GM19372 (cell line): ENCODE data around the gene RTN4R.
"Not testable (repeated sequence)": the region's sequence is repeated elsewhere in the genome, so short reads cannot be mapped to it uniquely, and the experiment has no call there.

Source experiments
- ATAC-seq: cut with Tn5 transposase; IDR thresholded peaks from one replicate; pipeline ENCODE4 v1.9.1; 2021; ENCODE audit warnings: mild to moderate bottlenecking, low read depth, moderate library complexity; ENCODE audit not compliant: unreplicated experiment

Gene RTN4R

DNA sequence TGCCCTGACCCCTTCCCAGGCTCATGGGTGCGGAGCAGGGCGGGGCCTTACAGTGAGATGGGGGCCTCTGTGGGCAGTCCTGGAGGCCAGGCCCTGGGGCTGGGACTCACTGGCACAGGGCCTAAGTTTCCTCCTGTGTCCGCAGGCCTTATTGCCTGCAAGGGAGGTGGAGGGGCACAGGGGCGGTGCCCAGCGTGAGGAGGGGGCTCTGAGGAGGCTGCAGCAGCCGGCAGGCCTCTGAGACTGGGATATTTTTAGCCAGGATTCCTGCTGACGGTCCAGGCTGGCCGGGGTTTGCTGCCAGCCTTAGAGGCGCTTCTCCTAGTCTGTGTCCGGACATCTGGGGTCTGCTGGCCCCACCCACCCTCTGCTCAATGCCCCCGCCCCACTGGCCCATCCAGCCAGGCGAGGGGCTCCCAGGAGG, 5.7 kb upstream of the RTN4R start:
- no peak for ATAC-seq

DNA sequence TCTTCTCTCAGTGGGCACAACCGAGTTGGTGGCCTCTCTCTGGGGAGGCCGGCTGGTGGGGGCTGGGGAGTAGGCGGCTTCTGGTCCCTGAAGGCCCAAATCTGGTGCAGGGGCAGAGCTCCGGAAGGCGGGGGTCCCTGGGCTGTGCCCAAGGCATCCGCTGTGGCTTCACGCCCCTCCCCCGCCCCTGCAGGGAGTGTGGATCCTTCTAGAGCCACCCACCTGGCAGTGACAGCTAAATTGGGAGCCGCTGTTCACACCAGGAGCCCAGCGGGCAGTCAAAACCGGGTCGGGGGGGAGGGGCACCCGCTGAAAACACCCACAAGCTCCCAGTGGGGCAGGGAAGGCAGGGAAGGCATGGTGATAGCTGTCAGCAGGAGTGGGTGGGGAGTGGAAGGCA, 4.6 kb upstream of the RTN4R start:
- ATAC-seq = no peak

DNA sequence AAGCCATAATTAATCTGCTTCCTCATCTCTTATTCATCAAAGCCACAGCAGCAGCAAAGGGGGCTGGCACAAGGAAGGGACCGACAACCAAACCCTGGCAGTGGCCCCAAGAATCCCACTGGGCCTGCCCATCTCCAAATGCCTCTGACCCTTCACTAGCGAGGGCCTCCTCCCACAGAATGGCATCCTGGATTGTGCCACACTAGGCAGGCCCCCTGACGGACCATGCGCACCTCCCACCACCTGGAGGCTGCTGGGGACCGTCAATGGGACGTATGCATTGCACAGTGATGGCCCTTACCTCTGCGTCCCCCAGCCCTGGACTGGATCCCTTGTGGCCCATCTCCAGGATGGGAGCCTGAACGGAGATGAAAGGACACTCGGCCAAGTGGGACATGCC, 4.1 kb upstream of the RTN4R start:
- no peak for ATAC-seq

DNA sequence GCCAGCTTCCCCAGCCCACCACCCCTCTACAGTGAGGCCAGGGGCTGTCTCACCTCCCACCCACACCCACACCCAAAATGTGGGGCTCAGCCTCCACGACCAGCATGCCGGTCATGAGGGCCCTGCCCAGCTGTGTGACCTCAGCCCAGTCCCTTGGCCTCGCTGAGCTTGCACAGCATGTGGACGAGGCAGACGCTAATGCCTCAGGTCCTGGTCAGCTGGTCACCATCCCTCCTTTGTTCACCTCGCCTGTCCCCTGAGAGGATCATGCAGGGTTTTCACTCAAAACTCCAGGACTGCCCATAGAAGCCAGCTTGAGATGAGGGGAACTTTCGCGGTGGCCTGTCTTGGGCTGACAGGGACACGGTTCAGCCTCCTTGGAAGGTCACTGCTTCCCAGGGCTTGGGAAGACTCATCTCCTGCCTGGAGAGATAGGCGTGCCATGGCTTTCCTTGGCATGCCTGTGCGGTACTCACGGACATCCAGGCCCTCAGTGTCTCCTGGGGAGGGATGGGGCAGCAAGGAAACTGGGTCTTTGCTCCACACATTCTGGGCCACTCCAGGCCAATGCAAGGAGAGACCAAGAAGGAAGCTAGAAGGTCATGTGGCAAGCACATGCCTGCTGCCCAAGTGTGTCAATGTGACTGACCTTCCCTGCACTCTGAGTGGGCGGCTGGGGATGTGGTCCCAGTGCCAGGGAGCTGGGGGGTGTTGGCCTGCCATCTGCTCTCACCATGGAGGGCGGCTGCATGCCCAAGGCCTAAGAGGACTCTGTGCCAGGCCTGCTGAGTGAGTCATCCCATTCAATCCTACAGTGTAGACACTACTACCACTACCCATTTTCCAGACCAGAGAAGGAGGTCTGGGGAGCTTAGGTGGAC, 3.2 kb upstream of the RTN4R start:
- no peak for ATAC-seq

DNA sequence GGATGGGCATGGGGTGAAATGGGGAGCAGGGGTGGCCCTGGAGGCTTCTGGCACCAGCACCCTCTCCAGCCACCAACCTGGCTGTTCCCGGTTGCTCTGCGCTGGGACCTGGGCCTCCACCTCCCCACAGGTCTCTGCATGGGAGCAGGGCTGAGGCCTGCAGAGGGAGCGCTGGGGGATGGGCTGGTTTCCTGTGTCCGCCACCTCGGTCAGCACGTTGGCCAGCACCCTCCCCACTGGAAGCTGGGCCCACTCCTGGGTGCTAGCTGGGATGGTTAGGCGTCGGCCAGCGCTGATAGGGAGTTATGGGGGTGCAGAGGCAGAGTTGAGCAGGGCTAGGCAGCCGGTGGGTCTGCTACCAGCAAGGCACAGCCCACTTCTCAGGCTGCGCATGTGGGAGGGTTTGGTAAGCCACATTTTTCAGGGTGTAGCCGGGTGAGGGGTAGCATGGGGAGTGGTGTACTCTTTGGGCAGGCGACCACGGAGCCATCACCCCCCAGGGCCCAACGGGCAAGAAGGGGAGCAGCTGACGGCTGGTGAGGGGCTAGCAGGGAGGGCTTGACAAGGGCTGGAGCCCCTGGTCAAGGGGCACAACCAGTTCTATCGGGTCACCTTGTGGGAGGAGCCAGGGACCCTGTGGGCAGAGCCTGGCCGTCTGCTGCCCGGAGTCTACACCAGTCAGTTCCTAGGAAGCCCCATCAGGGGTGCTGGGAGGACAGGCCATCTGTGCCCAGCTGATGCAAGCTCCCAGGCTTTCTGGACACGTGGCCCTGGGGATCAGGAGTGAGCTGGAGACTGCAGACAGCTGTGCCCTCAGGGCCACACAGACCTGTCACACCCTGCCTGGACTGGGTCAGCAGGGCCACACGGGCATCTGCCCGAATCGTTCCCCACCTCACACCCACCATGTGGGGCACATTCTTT, 2.3 kb upstream of the RTN4R start:
- ATAC-seq = not testable (repeated sequence)

DNA sequence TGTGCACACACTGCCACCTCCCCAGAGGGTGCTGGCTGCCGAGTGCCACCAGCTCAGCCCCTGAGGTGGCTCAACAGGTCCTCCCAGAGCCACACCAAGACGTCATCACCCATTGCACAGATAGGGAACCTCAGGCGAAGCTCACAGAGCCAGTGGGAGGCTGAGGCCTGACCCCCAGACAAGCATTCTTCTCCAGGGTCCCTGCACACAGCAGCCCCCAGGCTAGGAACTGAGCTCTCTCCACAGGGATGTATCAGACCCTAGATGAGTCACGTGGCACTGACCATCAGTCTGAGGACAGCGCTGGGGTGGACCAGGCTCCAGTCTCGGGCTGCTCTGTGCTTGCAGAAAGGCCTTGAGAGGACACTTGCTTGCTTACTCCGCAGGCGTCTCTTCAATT, 1.6 kb upstream of the RTN4R start:
- ATAC-seq = not testable (repeated sequence)

DNA sequence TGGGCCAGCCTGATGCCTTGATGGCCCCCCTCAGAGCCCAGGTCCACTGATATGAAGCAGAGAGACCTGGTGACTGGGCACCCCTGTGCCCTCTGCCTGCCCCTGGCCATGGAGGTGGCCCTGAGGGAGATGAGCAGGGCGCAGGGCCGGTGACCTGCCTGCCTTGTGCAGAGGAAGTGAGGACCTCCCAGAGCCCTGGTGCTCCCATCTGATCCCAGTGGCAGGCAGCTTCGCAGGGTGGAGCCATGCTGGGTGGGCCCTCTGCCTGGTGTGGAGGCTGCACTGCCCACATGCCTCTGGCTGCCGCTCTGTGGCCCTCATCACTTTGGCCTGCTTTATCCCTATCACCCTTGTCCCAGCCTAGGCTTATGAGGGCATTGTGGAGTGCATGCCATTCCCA, 1.1 kb upstream of the RTN4R start:
- ATAC-seq = not testable (repeated sequence)

DNA sequence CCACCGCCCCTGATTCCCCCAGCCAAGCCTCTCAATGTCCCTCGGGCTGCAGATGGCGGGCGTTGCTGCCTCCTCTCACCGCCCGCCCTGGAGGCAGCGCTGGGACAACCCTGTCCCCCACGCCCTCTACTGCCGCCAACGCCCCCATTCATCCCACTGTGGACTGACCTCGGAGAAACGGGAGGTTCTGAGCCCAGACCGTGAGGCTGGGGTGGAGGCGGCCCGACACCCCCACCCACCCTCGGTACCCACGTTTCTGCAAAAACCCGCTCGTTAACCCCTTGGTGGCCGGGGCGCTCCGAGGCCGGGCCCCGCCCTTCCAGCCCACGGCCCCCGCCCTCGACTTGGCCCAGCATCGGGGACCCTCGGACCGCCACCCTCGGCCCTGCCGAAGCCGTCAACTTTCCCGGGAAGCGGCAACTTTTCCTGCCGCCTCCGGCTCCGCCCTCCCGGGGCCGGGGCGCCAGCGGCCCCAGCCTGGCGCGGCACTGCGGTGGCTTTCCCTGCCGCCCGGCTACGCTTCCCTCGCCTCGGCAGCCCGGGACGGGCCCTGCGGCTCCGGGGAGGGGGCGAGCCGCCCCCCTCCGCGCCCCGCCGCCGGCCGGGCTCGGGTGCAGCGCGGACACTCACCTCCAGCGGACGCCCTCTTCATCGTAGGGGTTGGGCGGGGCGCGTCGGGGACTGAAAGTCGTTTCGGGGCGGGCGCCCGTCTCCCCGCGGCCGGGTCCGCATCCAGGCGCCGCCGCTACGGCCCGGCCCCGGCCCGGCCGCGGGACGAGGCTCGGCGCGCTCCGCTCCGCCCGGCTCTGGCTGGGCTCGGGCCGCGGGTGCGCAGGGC, 458 bp downstream of the RTN4R start:
- no peak for ATAC-seq

DNA sequence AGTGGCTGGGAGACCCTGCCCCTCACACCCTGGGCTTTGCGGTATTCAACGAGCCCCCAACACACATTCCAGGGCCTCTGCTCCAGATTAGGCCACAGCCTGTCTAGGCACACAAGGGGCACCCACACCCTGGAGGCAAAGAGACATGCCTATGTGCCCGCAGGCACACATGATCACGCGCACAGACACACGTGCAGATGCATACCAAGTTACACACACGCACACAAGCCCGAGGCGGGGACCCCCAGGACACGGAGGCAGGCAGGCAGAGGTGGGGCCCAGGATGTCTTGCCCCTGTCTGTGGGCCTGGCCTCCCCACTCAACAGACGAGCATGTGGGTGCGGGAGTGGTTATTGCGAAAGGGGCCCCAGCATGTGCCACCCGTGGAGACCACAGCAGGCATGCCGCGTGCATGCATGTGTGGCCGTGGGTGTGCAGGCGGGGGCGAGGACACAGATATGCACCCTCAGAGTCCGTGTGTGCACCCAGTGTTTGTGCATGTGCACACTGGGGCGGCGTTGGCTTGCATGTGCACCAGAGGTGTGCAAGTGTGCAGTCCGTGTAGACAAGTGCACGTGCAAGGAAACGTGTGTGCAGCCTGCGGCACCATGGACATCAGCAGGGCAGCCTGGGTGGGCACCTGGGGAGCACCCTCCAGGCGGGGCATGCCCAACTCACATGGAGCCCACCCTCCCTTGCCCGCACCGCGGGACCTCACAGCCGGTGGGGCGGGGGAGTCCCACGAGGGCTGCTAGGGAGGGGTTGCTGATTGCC, 1.3 kb downstream of the RTN4R start:
- ATAC-seq = not testable (repeated sequence)

DNA sequence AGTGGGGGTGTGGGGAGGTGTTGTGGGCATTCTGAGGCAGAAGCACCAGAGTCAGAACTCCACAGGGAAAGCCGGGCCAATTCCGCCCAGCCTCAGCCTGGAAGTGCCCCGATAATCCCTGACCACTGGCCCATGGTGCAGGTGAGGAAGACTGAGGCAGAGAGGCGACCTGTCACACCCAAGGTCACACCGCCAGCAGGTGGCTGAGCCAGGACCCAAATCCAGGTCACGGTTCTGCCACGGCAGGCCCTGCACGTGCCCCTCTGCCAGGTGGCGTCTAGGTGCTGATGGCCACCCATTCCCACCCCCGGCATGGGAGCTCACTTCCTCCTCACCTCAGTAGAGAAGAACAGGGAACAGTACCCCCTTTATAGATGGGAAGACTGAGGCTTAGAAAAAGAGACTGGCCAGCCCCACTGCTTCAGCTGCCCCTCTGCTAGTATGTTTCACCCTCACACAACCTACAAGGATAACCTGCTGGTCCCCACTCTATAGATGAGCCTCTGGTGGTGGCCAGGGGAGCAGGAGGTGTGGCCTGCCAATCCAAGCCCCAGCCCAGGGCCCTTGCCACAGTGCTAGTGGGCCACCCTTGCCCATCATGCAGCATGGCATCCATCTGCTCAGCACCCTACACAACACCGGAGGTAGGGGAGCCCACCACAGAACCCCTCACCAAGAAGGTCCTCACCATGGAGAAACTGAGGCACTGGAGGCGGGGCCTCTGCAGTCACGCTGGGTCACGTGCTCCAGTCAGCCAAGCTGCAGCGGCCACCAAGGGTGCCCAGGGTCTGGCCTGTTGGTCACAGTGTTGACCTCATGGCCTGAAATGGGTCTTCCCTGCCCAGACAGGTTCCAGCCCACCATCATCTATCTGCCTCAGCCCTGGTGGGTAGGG, 2.1 kb downstream of the RTN4R start:
- ATAC-seq = not testable (repeated sequence)

DNA sequence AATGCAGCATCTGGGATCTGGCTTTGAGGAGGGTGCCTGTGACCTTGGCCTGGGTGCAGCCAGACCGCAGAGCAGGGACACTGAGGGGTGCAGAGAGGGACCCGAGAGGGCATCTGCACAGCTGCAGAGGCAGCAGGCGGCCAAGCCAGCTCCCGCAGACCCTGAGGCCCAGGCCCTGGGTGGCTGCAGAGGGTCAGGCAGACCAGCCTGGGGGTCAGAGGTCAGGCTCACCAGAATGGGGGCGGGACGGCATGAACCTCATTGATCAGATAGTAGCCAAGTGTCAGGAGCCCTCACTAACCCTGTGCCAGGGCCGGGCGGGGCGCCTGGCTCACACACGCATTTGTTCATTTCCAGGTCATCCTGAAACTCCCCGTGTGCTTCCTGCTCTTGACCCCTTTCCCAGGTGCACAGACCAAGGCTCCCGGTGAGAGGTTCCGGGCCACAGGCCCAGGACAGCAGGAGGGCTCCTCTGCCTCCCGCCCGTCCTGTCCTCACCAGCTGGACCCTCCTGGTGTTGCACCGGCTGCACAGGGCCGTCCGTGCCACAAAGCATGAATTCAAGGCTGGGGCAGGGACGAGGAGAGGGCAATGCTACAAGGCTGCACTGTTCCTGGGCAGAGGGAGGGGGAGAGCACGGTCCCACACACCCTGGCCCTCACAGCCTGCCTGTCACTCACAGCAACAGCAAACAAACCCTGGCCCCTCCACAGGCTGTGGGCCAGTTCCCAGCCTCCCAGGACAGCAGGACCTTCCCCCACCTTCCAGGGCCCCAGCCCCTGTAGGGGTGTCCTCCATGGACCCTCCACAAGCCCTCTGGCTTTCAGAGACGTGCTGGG, 3.3 kb downstream of the RTN4R start:
- ATAC-seq = no peak

DNA sequence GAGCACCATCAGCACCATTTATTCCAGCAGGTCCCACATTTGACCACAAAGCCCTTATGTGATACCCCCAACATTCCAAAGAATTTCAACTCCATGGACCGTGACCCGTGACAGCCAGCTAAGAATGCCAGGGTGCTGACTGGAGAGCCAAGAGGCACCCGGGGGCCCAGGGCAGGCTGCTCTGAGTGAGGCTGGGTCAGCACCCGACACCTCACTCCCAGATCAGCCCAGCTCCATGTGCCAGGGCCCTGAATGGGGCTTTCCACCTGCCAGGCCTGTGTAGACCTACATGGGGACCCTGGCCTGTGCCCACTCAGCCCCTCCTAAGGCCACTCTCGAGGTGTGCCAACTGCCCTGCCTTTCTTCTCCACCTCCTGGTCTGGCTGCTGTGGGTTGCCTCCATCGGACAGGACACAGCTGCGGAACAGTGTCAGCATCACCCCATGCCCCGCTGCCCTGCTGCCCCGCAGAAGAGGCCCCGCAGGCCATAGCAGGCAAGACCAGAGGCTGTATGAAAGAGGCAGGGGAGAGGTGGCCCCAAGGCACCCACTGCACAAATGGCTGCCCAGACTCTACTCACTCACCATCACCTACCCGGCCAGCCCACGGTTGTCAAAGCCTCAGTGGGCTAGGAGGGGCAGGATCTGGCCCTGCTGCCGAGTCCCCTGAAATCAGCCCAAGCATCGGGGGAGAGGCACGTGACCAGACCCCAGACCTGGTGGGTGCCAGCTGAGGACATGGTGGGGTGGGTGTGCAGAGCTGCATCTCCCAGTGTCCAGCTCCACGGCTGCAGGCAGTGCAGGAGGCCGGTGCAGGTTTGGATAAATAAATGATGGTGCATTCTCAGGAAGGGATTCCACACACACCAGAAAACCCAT, 4.5 kb downstream of the RTN4R start:
- not testable (repeated sequence) for ATAC-seq

DNA sequence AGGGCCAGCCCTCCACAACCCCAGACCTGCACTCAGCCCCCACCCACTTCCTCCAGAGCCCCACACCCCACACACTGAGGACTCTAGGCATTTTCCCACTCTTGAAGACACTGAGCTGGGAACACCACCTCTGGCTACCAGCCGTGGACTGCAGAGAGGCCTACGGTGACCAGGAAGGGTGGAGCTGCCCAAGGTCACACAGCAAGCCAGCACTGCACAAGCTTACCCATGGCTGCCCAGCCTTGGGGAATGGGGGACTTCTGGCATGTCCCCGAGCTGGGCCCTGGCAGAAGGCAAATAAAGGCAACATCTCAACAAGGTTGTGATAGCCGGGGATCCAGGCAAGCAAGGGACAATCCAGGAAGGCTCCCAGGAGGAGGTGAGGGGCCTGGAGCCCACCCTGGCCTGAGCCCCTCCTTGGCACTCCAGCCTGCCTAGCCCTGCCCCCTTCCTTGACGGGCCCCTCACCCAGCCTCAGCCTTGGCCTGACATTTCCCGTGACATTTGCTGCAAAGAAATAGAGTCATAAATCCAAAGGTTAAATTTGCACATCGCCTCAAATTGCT, 5.5 kb downstream of the RTN4R start:
- ATAC-seq = no peak

DNA sequence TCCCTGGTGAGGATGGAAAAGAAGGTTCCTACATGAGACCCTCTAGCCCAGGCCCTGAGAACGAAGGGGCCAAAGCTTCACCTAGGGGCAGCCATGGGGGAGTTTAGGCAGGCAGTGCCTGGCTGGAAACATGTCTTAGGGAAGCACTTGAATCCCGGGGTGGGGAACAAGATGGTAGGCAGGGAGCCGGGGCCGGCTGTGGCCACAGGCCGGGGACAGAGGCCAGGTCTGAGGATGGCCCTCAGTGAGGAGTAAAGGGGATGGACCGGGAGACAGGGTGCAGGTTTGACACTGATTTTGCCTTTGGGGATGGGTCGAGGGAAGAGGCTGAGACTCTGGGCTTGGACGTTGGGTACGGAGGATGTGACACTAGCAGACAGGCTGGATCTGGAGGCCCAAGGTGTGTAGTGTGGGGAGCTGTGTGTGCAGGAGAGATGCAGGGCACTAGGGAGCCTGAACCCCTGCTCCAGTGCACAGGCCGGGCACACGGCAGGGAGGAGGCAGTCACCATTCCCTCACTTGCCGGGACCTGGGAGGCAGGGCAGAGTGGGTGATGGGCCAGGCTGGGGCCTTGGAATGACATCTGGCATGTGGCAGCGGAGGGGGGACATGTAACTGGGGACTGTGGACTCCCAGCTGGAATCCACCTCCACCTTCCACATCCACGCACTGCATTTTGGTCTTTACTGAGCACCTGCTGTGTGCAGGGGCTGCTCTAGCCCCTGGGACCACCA, 6.1 kb downstream of the RTN4R start:
- no peak for ATAC-seq

DNA sequence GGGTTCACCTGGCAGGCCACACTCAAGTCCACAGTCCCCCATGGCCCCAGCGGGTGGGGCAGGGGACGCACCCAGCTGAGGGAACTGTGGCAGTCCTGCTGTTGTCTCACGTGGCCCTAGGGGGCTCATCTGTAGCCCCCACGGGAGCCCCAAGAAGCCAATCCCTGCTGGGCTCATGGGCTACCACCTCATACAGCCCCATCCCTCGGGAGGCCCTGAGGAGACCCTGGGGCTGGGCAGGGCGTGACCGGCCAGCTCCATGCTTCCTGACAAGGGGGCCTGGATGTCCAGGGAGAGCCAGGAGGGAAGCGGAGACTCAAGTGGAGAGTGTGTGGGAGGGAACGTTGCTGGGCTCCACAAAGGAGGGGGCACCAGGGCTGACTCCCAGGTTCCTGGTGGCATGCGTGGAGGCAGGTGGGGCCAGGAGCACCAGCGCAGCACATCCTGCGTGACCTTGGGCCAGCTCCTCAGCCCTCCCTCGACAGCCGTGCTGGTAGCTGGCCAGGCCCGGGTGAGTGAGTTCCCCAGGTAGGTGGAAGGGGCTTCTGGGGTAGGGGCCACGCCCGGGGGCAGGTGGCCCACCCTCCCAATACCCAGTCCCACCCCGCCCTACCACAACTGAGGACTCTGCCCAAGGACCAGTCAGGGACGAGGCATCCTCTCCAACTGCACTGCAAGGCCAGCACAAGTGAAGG, 7.9 kb downstream of the RTN4R start:
- no peak for ATAC-seq
